Trophoblast cell (in vitro differentiated cells and primary cell): Measurements from ENCODE around the gene ZFP36.

Experiments
- DNase-seq, 2 donors: peaks; one replicate each; pipeline ENCODE4 v3.0.0-alpha.2; 2016
- H2AFZ ChIP-seq: 2 replicates; pipeline ENCODE4 v1.6.1; 2013; ENCODE audit warnings: low read length, moderate library complexity, mild to moderate bottlenecking; ENCODE audit not compliant: insufficient read depth, poor library complexity
- H2AK5ac ChIP-seq: 2 replicates; pipeline ENCODE4 v1.6.1; 2013; ENCODE audit warnings: mild to moderate bottlenecking, low read length
- H2BK120ac ChIP-seq: 2 replicates; pipeline ENCODE4 v1.6.1; 2013; ENCODE audit warnings: low read length, mild to moderate bottlenecking, moderate library complexity; ENCODE audit not compliant: insufficient read depth, poor library complexity
- H2BK12ac ChIP-seq: 2 replicates; pipeline ENCODE4 v1.6.1; 2013; ENCODE audit warnings: mild to moderate bottlenecking, low read length, moderate library complexity
- H2BK5ac ChIP-seq: 2 replicates; pipeline ENCODE4 v1.6.1; 2013; ENCODE audit warnings: low read length, low read depth, moderate library complexity, mild to moderate bottlenecking; ENCODE audit not compliant: poor library complexity
- H3K14ac ChIP-seq: 2 replicates; pipeline ENCODE4 v1.6.1; 2013; ENCODE audit warnings: mild to moderate bottlenecking, low read length
- H3K18ac ChIP-seq: 2 replicates; pipeline ENCODE4 v1.6.1; 2013; ENCODE audit warnings: mild to moderate bottlenecking, low read length
- H3K23ac ChIP-seq: 2 replicates; pipeline ENCODE4 v1.6.1; 2013; ENCODE audit warnings: low read length
- H3K27ac ChIP-seq: 2 replicates; pipeline ENCODE4 v1.5.1; 2013; ENCODE audit warnings: low read depth, mild to moderate bottlenecking, inconsistent platforms, low read length, moderate library complexity
- H3K27me3 ChIP-seq: 2 replicates; pipeline ENCODE4 v1.6.1; 2013; ENCODE audit warnings: inconsistent platforms, mild to moderate bottlenecking, low read length, moderate library complexity; ENCODE audit not compliant: insufficient read depth
- H3K36me3 ChIP-seq, 2 experiments: 1 replicate in 1 of 2; 2 replicates in 1 of 2; pipeline ENCODE4 v1.6.1; 2013; ENCODE audit warnings: low read length in 2 of 2, mild to moderate bottlenecking in 2 of 2, moderate library complexity in 1 of 2; ENCODE audit not compliant: insufficient read depth in 2 of 2, control insufficient read depth in 1 of 2
- H3K4ac ChIP-seq: 2 replicates; pipeline ENCODE4 v1.6.1; 2013; ENCODE audit warnings: low read depth, mild to moderate bottlenecking, low read length, moderate library complexity
- H3K4me1 ChIP-seq, 2 experiments: 1 replicate in 1 of 2; 2 replicates in 1 of 2; pipeline ENCODE4 v1.6.1; 2013; ENCODE audit warnings: low read length in 2 of 2, mild to moderate bottlenecking in 2 of 2, moderate library complexity in 1 of 2; ENCODE audit not compliant: insufficient read depth in 2 of 2, control insufficient read depth in 1 of 2
- H3K4me2 ChIP-seq: 2 replicates; pipeline ENCODE4 v1.6.1; 2013; ENCODE audit warnings: inconsistent platforms, mild to moderate bottlenecking, low read length, moderate library complexity
- H3K4me3 ChIP-seq: 2 replicates; pipeline ENCODE4 v1.5.1; 2013; ENCODE audit warnings: mild to moderate bottlenecking, low read depth, low read length, inconsistent platforms
- H3K79me1 ChIP-seq: one replicate; pipeline ENCODE4 v1.6.1; 2013; ENCODE audit warnings: low read length
- H3K79me2 ChIP-seq: 2 replicates; pipeline ENCODE4 v1.6.1; 2013; ENCODE audit warnings: low read length, mild to moderate bottlenecking; ENCODE audit not compliant: control insufficient read depth, insufficient read depth, poor library complexity
- H3K9ac ChIP-seq: 2 replicates; pipeline ENCODE4 v1.6.1; 2013; ENCODE audit warnings: mild to moderate bottlenecking, low read length
- H3K9me3 ChIP-seq: 2 replicates; pipeline ENCODE4 v1.6.1; 2013; ENCODE audit warnings: low read depth, mild to moderate bottlenecking, control low read depth, inconsistent platforms, low read length; ENCODE audit not compliant: insufficient read depth
- H4K12ac ChIP-seq: 2 replicates; pipeline ENCODE4 v1.6.1; 2013; ENCODE audit warnings: low read depth, mild to moderate bottlenecking, low read length, moderate library complexity
- H4K8ac ChIP-seq: 2 replicates; pipeline ENCODE4 v1.6.1; 2013; ENCODE audit warnings: low read depth, mild to moderate bottlenecking, low read length, moderate library complexity
- H4K91ac ChIP-seq: one replicate; pipeline ENCODE4 v1.6.1; 2013; ENCODE audit warnings: low read depth, mild to moderate bottlenecking, low read length, moderate library complexity
- WGBS: extraction: QIAGEN DNeasy Blood & Tissue Kit; methylation state at CpG from one replicate; pipeline ENCODE4 v1.1.7; 2013; ENCODE audit warnings: missing lambda C conversion rate; ENCODE audit not compliant: insufficient read length, insufficient coverage; ENCODE audit errors: extremely low coverage; 5-methylcytosine and 5-hydroxymethylcytosine counted together

ZFP36 gene

GRCh38 chr19:39363901-39364457, 42.7 kb upstream of the ZFP36 start:
- H3K27me3 ChIP-seq = no peaks in the 10 kb centered on the region
- no peak overlapping the region for H2AK5ac ChIP-seq
- H3K14ac ChIP-seq = no peak overlapping the region
- no peak overlapping the region for H3K18ac ChIP-seq
- no peaks in the 10 kb centered on the region for H3K79me1 ChIP-seq
- H3K79me2 ChIP-seq = no peaks in the 10 kb centered on the region
- no peak overlapping the region for H3K9ac ChIP-seq
- H2BK120ac ChIP-seq = no peak overlapping the region
- no peak overlapping the region for H3K4me3 ChIP-seq
- H2AFZ ChIP-seq = no peak overlapping the region
- no peak overlapping the region for H2BK12ac ChIP-seq
- no peak overlapping the region for H4K12ac ChIP-seq
- no peak overlapping the region for H4K8ac ChIP-seq
- H3K27ac ChIP-seq = peak overlapping the region; percentile 1
- H3K4me2 ChIP-seq = no peak overlapping the region
- no CpG with 5 or more reads among the region's 5 CpGs for WGBS
- no peaks in the 10 kb centered on the region for H3K9me3 ChIP-seq
- no peak overlapping the region for H4K91ac ChIP-seq
- peaks cover 5 to 7% of the 10 kb centered on the region in 2 experiments for H3K4me1 ChIP-seq
- H3K23ac ChIP-seq = no peak overlapping the region
- DNase-seq = peak; percentile 10 to 13
- H3K36me3 ChIP-seq = peaks cover 27 to 53% of the 10 kb centered on the region in 2 experiments
- H2BK5ac ChIP-seq = no peak overlapping the region
- H3K4ac ChIP-seq = no peak overlapping the region

GRCh38 chr19:39365531-39365930, 41.1 kb upstream of the ZFP36 start:
- Histone ChIP-seq H3K4ac (no peak overlapping the region), H3K79me2 (no peaks in the 10 kb centered on the region), H2BK5ac (no peak overlapping the region), H4K12ac (no peak overlapping the region), H3K36me3 (peaks cover 32 to 59% of the 10 kb centered on the region in 2 experiments), H3K4me2 (no peak overlapping the region), H2BK120ac (no peak overlapping the region), H3K9me3 (peaks cover 2% of the 10 kb centered on the region), H3K18ac (no peak overlapping the region), H2AFZ (no peak overlapping the region), H2AK5ac (no peak overlapping the region), H2BK12ac (no peak overlapping the region), H3K79me1 (no peaks in the 10 kb centered on the region), H4K8ac (no peak overlapping the region), H3K4me3 (no peak overlapping the region), H3K27me3 (no peaks in the 10 kb centered on the region), H3K4me1 (peaks cover 5 to 7% of the 10 kb centered on the region in 2 experiments), H3K9ac (no peak overlapping the region), H3K27ac (no peak overlapping the region), H3K23ac (no peak overlapping the region), H4K91ac (no peak overlapping the region), H3K14ac (no peak overlapping the region)
- no CpG with 5 or more reads among the region's 1 CpG for WGBS
- no peak for DNase-seq

GRCh38 chr19:39369200-39369599, 37.4 kb upstream of the ZFP36 start:
- H3K27me3 ChIP-seq = no peaks in the 10 kb centered on the region
- H3K18ac ChIP-seq = no peak overlapping the region
- H3K36me3 ChIP-seq = peaks cover 37 to 63% of the 10 kb centered on the region in 2 experiments
- H2AK5ac ChIP-seq = no peak overlapping the region
- H2BK12ac ChIP-seq = no peak overlapping the region
- no peaks in the 10 kb centered on the region for H3K4me1 ChIP-seq
- no peak for DNase-seq
- no peak overlapping the region for H4K8ac ChIP-seq
- no peaks in the 10 kb centered on the region for H3K79me2 ChIP-seq
- H3K4ac ChIP-seq = no peak overlapping the region
- no peak overlapping the region for H4K91ac ChIP-seq
- H3K4me2 ChIP-seq = no peak overlapping the region
- H3K23ac ChIP-seq = no peak overlapping the region
- H3K79me1 ChIP-seq = no peaks in the 10 kb centered on the region
- no peak overlapping the region for H2AFZ ChIP-seq
- WGBS = no CpG with 5 or more reads among the region's 2 CpGs
- no peak overlapping the region for H3K9ac ChIP-seq
- no peak overlapping the region for H2BK120ac ChIP-seq
- no peak overlapping the region for H3K14ac ChIP-seq
- no peak overlapping the region for H3K4me3 ChIP-seq
- no peak overlapping the region for H4K12ac ChIP-seq
- H3K27ac ChIP-seq = no peak overlapping the region
- peaks cover 2% of the 10 kb centered on the region for H3K9me3 ChIP-seq
- no peak overlapping the region for H2BK5ac ChIP-seq

GRCh38 chr19:39370735-39371134, 35.9 kb upstream of the ZFP36 start:
- no peak overlapping the region for H2BK120ac ChIP-seq

More at GRCh38 chr19:39370735-39371134, 35.9 kb upstream of the ZFP36 start:
- Histone ChIP-seq H3K79me1 (no peaks in the 10 kb centered on the region), H3K14ac (no peak overlapping the region), H3K4me2 (no peak overlapping the region), H4K8ac (no peak overlapping the region), H3K9me3 (peaks cover 2% of the 10 kb centered on the region), H3K18ac (no peak overlapping the region), H4K12ac (no peak overlapping the region), H4K91ac (no peak overlapping the region), H2AFZ (no peak overlapping the region), H2BK5ac (no peak overlapping the region), H2BK12ac (no peak overlapping the region), H3K27ac (no peak overlapping the region), H3K4me3 (no peak overlapping the region), H3K4me1 (no peaks in the 10 kb centered on the region), H3K9ac (no peak overlapping the region), H3K4ac (no peak overlapping the region), H3K27me3 (no peaks in the 10 kb centered on the region), H3K23ac (no peak overlapping the region), H3K36me3 (peaks cover 45 to 66% of the 10 kb centered on the region in 2 experiments), H3K79me2 (no peaks in the 10 kb centered on the region), H2AK5ac (no peak overlapping the region)
- WGBS = no CpG with 5 or more reads among the region's 5 CpGs
- DNase-seq = no peak
